H54 (cell line): ENCODE measurements around the gene RAD18.

Source experiments
- DNase-seq: peaks from one replicate; pipeline ENCODE4 v3.0.0; 2011; ENCODE audit warnings: low spot score, mixed read lengths; ENCODE audit not compliant: insufficient read length
- FAIRE-seq: peaks from 3 replicates; lab custom pipeline; 2011; peaks lifted over from hg19 to GRCh38; lab: Jason Lieb, UNC
- POLR2A ChIP-seq: IDR thresholded peaks from 2 replicates; pipeline ENCODE4 v1.6.1; 2011; ENCODE audit warnings: low read depth, mild to moderate bottlenecking, low read length

The RAD18 gene

GRCh38 chr3:8981296-8981695 lies 18.0 kb upstream of the RAD18 start:
- DNase-seq (no peak), FAIRE-seq (no peak)
- no peak for TF ChIP-seq POLR2A

GRCh38 chr3:8980756-8981257 lies 17.5 kb upstream of the RAD18 start:
- DNase-seq (no peak), FAIRE-seq (no peak)
- TF ChIP-seq POLR2A: no peak

- FAIRE-seq: no peak
- no peak for TF ChIP-seq POLR2A
- DNase-seq: no peak
These were observed 16.0 kb upstream of the RAD18 start for GRCh38 chr3:8979262-8979661.

- DNase-seq (no peak), FAIRE-seq (no peak)
- no peak for TF ChIP-seq POLR2A
These were observed 15.3 kb upstream of the RAD18 start for GRCh38 chr3:8978551-8978950.

- FAIRE-seq (no peak), DNase-seq (no peak)
- no peak for TF ChIP-seq POLR2A
These were observed 13.4 kb upstream of the RAD18 start for GRCh38 chr3:8976540-8977182.

- FAIRE-seq (no peak), DNase-seq (no peak)
- no peak for TF ChIP-seq POLR2A
These were observed 12.1 kb upstream of the RAD18 start for GRCh38 chr3:8975081-8976020.

GRCh38 chr3:8974458-8974857 lies 11.2 kb upstream of the RAD18 start:
- no peak for TF ChIP-seq POLR2A
- FAIRE-seq (no peak), DNase-seq (no peak)

- TF ChIP-seq POLR2A: no peak
- no peak for DNase-seq
- FAIRE-seq: no peak
These were observed 9.4 kb upstream of the RAD18 start for GRCh38 chr3:8972639-8973038.

- no peak for FAIRE-seq
- peak; percentile 43 for DNase-seq
These were observed 7.8 kb upstream of the RAD18 start for GRCh38 chr3:8970971-8971589.

GRCh38 chr3:8969241-8969640 lies 6.0 kb upstream of the RAD18 start:
- no peak for FAIRE-seq
- DNase-seq: no peak
- TF ChIP-seq POLR2A: no peak

More at GRCh38 chr3:8970971-8971589, 7.8 kb upstream of the RAD18 start:
- TF ChIP-seq POLR2A: no peak

GRCh38 chr3:8968375-8968882 lies 5.2 kb upstream of the RAD18 start:
- no peak for TF ChIP-seq POLR2A
- FAIRE-seq (no peak), DNase-seq (no peak)

GRCh38 chr3:8967553-8967952 lies 4.3 kb upstream of the RAD18 start:
- FAIRE-seq: no peak

GRCh38 chr3:8966820-8967348 lies 3.6 kb upstream of the RAD18 start:
- no peak for TF ChIP-seq POLR2A
- DNase-seq (no peak), FAIRE-seq (no peak)

More at GRCh38 chr3:8967553-8967952, 4.3 kb upstream of the RAD18 start:
- no peak for DNase-seq
- TF ChIP-seq POLR2A: no peak
